Fibroblast of lung (primary cell): ENCODE results near the gene JAKMIP1.

Source experiments
- EZH2 ChIP-seq: IDR thresholded peaks from 2 replicates; pipeline ENCODE4 v1.5.1; 2012; ENCODE audit warnings: low read length, control low read depth, mild to moderate bottlenecking; ENCODE audit errors: missing control alignments
- TF ChIP-seq, protein P1 (sequence below), 2 donors: IDR thresholded peaks in 1 of 2; conservative IDR thresholded peaks in 1 of 2; 1 replicate in 1 of 2; 2 replicates in 1 of 2; pipeline ENCODE4 v1.5.1; 2011 to 2012; ENCODE audit warnings: low read length in 2 of 2, control low read depth in 1 of 2, inconsistent platforms in 1 of 2, low read depth in 1 of 2, mild to moderate bottlenecking in 1 of 2

DNA sequence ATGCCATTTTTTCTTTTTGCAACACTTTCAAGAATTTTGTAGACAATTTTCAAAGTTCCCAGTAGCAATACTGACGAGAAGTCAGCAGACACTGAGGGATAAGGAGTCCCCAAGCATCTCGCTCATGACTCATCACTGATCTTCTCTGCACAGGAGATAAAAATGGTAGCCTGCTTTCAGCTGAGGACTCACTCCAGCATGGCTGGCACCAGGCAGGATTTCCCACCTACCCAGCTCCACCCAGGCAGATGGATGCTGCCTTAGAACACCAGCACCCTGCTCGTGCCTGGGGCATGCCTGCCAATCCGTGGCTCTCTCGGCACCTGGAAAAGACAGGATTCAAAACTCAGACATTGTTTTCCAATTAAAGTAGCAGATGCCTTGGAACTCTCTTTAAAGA, 24.9 kb downstream of the JAKMIP1 start:
- TF ChIP-seq, protein P1, sequence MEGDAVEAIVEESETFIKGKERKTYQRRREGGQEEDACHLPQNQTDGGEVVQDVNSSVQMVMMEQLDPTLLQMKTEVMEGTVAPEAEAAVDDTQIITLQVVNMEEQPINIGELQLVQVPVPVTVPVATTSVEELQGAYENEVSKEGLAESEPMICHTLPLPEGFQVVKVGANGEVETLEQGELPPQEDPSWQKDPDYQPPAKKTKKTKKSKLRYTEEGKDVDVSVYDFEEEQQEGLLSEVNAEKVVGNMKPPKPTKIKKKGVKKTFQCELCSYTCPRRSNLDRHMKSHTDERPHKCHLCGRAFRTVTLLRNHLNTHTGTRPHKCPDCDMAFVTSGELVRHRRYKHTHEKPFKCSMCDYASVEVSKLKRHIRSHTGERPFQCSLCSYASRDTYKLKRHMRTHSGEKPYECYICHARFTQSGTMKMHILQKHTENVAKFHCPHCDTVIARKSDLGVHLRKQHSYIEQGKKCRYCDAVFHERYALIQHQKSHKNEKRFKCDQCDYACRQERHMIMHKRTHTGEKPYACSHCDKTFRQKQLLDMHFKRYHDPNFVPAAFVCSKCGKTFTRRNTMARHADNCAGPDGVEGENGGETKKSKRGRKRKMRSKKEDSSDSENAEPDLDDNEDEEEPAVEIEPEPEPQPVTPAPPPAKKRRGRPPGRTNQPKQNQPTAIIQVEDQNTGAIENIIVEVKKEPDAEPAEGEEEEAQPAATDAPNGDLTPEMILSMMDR (conservative IDR thresholded peaks at IDR 0.05 in 1 of 2, IDR thresholded peaks at IDR 0.05 in 1 of 2; ENCODE audit: low read depth in 1 of 2, low read length in 2 of 2) = no peak
- no peak for TF ChIP-seq EZH2
